GM19463 (cell line): Measurements from ENCODE around the gene BEAN1.

ENCODE experiments used
- ATAC-seq: cut with Tn5 transposase; IDR thresholded peaks from one replicate; pipeline ENCODE4 v1.9.1; 2021; ENCODE audit warnings: mild to moderate bottlenecking, moderate library complexity; ENCODE audit not compliant: unreplicated experiment

Gene BEAN1

GRCh38 chr16:66427036-66427860 lies at the start of gene BEAN1:
Gene BEAN1, plus strand, starts transcription at chr16:66427295. Its CDS starts 10,382 bp downstream, at chr16:66437677.
- no peak for ATAC-seq

GRCh38 chr16:66377324-66377723 lies 49.8 kb upstream of the BEAN1 start:
- ATAC-seq, result no peak

- ATAC-seq, result no peak
These were observed 48.1 kb upstream of the BEAN1 start for GRCh38 chr16:66378741-66379570.

- no peak for ATAC-seq
These were observed 47.5 kb upstream of the BEAN1 start for GRCh38 chr16:66379571-66379941.

- ATAC-seq, result no peak
These were observed 46.7 kb upstream of the BEAN1 start for GRCh38 chr16:66380421-66380820.

- no peak for ATAC-seq
These were observed 45.4 kb upstream of the BEAN1 start for GRCh38 chr16:66381585-66382170.

GRCh38 chr16:66382171-66382965 lies 44.7 kb upstream of the BEAN1 start:
- no peak for ATAC-seq

GRCh38 chr16:66382966-66383299 lies 44.2 kb upstream of the BEAN1 start:
- ATAC-seq, result no peak

GRCh38 chr16:66383551-66383950 lies 43.5 kb upstream of the BEAN1 start:
- ATAC-seq, result no peak

GRCh38 chr16:66385415-66385814 lies 41.7 kb upstream of the BEAN1 start:
- ATAC-seq, result no peak

GRCh38 chr16:66386629-66387622 lies 40.2 kb upstream of the BEAN1 start:
- no peak for ATAC-seq

GRCh38 chr16:66387817-66388332 lies 39.2 kb upstream of the BEAN1 start:
- no peak for ATAC-seq

GRCh38 chr16:66388350-66389139 lies 38.5 kb upstream of the BEAN1 start:
- ATAC-seq, result no peak

GRCh38 chr16:66389256-66390176 lies 37.6 kb upstream of the BEAN1 start:
- no peak for ATAC-seq

GRCh38 chr16:66390346-66391108 lies 36.6 kb upstream of the BEAN1 start:
- ATAC-seq, result no peak

GRCh38 chr16:66391726-66392670 lies 35.1 kb upstream of the BEAN1 start:
- no peak for ATAC-seq
